Activated CD8-positive, alpha-beta memory T cell treated with anti-CD3 and anti-CD28 coated beads, Interleukin-2, amount 50 U/mL, for 4 hours (primary cell): Measurements from ENCODE around the gene PPP2R2D.
"Not testable (repeated sequence)": the region's sequence is repeated elsewhere in the genome, so short reads cannot be mapped to it uniquely, and the experiment has no call there.

Experiments used
- DNase-seq: peaks from one replicate; pipeline ENCODE4 v3.0.0-alpha.2; 2020

The PPP2R2D gene

DNA sequence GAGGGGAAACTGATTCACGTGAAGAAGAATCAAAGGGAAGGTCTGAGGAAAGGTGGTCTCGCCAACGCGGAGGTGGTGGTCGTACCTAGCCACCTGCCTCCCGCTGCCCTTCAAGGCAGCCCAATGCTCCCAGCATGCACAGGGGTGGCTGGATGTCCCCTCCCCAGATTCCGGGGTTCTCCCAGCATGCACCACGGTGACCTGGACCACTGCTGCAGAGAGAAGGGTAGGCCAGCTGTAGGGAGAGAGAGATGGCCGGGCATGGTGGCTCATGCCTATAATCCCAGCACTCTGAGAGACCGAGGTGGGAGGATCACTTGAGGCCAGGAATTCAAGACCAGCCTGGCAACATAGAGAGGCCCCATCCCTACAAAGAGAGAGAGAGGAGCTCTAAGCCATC lies 32.4 kb upstream of the PPP2R2D start:
- no peak for DNase-seq

DNA sequence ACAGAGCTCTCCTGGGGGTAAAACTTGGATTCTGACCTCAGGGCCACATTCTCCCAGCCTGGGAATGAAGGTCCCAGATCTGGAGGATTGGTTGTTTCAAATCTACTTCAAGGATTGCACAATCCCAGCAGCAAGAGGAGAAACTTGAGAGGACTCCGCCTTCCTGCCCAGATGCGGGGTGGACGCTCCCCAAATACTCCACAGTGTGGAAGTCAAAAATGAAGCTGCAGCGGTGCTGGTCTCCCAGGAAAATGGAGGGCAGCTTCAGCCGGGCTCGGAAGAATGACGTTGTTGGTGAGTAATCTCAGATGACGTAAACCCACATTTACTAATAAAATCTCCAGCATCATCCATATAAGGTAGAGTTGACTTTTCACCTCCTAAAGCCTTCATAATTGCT lies 31.5 kb upstream of the PPP2R2D start:
- DNase-seq, result no peak

DNA sequence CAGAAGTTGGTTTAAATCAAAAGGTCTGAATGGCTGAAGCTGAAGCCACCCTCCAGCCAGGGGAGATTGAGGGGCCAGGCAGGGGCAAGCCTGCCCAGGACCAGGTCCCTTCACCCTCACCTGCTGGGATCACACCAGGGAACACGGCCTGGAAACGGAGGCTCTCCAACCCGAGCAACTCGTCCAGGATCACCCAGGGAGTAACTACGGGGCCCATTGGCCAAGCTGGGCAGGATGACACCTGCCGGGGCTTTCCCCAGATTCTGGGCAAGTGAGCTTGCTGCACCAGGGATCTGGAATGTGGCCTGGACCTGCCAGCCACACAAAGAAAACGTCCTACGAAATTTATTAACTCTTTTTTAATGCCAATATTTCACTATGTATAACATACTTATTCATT lies 30.4 kb upstream of the PPP2R2D start:
- no peak for DNase-seq

DNA sequence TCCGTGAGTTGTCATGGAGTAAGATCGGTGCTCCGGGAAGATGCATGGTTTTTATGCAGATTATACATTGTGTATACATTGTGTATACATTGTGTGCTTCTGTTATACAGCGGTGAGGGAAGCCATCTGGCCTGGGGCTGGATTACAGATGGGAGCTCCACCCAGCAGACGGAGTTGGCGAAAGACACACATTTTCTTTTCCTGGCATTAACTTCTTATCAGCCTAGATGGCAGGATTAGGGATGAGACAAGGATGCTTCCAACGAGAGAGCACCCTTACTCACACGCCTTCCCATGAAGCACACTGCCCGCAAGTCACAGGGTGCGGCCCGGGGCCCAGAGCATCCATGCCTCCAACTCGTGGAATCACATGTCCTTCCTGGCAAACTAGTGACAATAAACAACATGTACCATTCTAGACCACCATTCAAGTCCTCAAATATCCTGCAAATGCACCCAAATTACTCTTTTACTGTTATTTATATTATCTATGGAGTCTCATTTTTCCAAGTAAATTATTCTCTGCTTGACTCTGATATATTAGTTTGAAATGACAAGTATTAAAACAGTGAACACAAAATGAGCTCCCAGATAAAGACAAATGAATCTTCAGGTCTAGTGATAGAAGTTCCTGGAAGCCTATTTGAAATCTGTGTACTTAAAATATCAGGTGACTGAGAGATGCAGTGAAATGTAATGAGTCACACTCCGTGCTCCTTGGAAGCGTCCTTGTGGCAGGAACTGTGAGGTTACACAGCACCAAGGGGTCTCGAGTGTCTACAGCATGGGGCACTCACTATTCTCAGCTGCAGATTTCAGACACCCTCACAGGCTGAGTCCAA lies 29.8 kb upstream of the PPP2R2D start:
- no peak for DNase-seq

DNA sequence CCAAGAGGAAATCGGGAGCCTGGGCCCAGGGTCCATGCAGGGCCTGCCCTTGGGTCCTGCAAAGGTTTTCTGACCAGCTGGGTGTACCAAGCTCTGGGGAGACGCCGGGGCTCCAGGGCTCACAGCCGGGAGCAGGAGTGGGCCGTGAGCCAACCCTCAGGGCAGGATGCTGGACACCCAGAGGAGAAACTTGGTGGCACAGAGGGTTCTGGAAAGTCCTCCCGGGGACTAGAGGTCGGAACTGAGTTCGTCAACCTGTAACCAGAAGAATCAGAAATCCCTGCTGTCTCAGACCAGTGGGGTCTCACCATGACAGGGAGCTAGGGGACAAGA lies 29.2 kb upstream of the PPP2R2D start:
- no peak for DNase-seq

DNA sequence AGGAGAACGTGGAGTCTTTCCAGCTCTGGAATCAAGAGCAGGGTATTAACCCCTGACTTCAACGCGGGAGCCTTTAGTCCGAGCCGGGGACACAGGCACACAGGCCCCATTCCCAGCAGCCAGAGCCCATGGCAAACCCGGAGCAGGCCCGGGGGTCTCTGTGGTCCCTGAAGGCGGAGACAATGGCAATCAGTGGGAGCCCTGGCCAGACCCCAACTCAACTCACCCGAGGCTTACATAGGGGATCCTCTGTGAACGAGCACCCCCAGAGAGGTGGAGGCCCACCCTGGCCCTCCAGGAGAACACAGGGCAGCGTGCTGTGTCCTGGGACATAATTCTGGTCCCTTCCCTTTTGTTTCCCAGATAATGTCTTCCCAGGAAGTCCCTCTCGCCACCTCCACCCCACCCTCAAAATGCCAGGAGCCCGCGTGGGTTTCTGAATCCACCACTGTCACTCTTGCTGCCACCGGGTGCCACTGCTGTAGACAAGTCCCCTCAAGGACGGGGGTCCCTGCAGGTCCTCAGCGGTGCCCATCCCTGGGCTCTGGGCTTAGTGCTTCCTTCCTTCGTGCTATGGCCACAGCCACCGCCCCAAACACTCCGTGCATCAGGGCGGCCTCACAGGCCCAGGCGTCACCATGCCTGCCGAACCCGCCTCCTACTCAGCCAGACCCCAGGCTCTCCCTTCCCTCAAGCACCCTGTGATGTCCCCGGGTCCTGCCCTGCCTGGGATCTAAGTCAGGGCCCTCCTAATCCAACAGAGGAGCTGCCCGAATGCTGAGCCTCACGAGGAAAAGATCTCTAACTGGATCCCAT lies 28.6 kb upstream of the PPP2R2D start:
- DNase-seq, result no peak

DNA sequence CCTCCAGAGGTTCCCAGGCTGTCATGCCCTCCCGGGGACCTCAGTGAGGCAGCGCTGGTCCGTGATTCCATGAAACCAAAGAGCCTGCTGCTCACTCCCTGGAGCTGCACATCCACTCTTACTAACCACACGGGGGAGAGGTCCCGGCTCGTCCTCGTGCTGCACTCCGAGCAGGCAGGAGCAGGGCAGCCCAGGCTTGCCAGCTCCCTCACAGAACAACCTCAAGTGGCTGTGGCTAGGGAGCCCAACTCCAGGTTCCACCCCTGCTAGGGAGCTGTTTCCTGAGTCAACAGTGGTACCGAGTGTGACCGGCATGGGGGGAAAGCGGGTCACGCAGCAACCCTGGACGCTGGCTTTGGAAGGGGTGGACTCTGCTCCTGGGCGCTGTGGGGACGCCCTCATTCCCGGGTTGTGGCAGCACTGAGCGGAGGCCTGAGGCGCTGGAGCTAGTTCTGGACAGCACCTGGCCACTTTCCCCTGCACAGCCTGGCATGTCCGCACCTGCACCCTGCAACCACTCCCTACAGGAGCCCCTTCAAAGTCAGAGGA lies 27.9 kb upstream of the PPP2R2D start:
- no peak for DNase-seq

DNA sequence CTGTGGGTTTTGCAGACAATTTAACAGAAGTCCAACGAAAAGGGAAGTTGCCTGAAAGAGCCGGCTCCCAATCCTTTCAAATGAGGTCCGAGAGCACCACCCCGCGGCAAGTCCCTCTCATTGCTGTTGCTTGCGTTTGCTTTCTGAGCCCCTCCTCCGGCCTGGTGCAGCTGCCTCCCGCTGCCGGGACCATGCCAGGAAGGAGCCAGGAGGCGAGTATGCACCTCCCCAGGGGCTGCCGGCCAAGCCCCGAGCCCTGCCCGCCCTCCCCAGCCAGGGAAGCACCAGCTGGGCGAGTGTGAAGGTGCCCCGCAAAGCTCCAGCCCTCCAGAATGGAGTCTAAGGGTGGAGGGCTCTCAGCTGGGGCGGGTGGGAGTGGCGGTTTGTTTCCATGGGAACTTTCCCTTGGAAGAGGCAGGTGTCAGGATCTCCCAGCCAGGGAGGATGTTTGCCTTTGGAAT lies 25.8 kb upstream of the PPP2R2D start:
- DNase-seq, result peak; percentile 42

DNA sequence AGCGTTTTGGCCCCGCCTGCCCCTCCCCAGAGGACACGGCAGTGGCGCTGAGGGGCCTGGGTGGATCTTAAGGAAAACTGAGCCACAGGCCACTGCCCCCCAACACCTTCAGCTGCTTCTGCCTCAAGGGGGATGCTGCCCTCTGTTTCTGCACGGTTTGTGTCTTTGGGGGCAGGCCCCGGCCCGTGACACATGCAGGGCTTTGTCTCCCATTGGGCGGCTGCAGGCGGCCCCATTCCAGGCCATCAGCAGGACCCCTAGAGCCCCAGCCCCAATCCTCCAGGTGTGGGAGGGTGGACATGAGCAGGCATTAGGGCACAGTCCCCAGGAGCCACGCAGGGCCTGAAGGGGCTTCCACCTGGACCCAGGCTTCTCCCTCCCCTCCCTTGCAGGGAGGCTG lies 25.3 kb upstream of the PPP2R2D start:
- DNase-seq, result no peak

DNA sequence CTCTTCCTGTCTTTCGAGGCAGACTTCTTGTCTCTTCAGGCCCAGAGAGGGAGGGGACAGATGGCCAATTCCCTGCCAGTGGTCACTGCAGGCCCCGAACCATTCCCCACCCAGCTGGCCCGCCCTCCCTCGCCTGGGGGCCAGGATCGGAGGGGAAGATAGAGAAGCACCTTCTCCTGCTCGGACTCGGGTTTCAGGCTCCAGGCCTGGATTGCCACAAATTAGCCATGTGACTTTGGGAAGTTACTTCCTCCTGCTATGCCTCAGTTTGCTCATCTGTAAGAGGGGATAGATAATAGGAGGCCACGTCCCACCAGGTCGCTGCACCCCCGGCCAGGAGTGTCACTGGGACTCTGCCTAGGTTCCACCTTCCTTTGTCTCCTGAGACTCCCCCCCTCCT lies 24.8 kb upstream of the PPP2R2D start:
- no peak for DNase-seq

DNA sequence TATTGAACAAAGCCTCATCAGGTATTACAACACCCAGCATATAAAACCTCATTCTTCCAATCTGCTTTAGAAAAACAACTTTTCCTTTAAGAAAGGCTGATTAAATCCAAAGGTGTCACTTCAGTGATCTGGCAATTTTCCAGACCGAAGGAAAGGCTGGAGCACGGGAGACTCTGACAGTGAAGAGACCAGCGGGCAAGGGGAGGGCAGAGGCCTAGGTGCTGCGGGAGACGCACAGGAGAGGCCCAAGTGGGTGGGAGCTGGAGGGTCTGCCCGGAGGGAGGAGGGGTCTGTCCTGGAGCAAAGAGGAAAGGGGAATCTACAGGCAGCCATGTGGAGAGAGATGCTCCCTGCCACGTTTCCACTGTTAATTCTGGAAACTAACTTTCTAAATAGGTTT lies 24.3 kb upstream of the PPP2R2D start:
- no peak for DNase-seq

DNA sequence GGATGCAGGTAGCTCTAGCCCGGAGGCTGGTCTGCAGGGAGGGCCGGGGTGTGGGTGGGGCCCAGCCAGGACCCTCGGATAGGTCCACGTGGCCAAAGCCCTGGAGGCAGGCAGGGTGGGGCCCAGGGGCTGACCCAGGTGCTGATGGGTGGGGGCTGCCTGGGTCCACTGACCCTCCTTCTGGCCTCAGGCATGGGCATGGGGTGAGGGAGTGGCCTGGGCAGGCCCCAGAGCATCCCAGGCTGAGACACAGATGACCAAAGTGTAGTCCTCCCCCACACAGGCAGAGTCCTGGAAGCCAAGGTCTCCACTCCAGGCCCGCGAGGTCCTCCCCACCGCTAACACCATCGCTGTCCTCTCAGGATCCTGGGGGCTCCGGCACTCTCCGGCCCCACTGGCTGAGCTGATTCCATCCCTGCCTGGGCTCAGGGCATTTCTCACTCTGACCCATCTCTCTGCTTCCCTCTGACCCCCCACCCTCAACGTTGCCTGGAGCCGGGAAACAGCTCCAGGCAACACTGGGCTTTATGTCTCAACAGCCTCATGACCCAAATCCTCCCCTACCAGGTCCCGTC lies 20.7 kb upstream of the PPP2R2D start:
- DNase-seq, result no peak

DNA sequence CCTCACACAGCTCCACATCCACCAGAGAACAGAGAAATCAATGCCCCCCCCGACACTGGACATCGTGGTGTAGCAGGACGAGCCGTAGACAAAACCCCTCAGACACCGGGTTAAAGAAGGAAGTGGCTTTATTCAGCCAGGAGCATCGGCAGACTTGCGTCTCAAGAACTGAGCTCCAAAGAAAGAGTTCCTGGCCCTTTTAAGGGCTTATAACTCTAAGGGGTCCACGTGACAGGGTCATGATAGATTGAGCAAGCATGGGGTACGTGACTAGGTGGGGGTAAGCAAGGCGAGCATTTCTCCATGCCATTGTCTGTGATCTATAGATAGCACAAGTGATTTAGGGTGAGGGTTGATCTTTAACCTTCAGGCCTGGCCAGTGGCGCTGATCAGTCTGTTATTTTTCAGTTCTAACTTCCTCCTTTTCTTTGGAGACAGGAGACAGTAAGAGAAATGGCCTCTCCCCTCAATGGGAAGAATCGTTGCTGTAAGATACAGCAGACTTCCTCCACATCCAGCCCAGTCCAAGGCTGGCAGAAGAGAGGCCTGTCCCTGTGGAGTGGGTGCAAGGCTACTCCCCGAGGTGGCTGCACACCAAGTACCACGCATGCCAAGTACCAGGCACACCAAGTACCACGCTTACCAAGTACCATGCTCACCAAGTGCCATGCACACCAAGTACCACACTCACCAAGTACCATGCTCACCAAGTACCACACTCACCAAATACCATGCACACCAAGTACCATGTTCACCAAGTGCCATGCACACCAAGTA lies 19.5 kb upstream of the PPP2R2D start:
- DNase-seq, result no peak

DNA sequence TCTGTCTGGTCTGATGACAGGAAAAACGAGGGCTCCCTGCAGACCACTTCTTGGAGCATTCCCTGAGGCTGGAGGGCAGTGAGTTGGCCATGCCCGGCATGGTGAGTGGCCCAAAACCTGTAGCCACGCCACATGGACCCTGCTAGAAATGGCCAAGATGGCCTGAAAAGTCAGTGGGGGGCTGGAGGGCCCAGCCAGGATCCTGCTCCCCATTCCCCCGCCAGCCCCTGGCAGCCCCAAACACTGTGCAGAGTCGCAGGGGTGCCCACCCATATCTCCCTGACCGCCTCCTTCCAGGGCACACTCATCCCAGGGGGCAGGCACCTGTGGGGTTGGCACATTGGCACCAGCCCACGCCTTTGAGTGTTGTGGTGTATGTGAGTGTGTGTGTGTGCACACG lies 18.7 kb upstream of the PPP2R2D start:
- DNase-seq, result no peak

DNA sequence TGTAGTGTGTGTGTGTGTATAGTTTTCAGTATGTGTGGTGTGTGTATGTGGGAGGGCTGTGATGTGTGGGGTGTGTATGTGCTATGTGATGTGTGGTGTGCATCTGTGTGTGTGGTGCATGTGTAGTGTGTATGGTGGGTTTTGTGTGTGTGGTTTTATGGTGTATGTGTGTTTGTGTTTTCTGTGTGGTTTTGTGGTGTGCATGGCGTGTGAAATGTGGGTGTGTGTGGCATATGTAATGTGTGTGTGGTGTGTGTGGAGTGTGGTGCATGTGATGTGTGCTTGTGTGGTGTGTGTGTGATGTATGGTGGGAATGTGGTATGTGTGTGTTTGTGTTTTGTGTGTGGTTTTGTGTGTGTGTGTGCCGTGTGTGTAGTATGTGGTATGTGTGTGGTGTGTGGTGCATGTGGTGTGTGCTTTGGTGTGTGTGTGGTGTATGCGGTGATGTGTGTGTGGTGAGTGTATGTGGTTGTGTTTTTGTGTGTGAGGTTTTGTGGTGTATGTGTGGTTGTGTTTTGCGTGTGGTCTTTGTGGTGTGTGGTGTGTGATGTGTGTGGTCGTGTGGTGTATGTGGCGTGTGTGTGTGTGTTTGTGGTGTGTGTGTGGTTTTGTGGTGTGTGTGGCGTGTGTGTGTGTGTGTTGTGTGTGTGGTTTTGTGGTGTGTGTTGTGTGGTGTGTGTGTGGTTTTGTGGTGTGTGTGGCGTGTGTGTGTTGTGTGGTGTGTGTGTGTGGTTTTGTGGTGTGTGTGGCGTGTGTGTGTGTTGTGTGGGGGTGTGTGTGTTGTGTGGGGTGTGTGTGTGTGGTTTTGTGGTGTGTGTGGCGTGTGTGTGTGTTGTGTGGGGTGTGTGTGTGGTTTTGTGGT lies 18.0 kb upstream of the PPP2R2D start:
- DNase-seq, result no peak

DNA sequence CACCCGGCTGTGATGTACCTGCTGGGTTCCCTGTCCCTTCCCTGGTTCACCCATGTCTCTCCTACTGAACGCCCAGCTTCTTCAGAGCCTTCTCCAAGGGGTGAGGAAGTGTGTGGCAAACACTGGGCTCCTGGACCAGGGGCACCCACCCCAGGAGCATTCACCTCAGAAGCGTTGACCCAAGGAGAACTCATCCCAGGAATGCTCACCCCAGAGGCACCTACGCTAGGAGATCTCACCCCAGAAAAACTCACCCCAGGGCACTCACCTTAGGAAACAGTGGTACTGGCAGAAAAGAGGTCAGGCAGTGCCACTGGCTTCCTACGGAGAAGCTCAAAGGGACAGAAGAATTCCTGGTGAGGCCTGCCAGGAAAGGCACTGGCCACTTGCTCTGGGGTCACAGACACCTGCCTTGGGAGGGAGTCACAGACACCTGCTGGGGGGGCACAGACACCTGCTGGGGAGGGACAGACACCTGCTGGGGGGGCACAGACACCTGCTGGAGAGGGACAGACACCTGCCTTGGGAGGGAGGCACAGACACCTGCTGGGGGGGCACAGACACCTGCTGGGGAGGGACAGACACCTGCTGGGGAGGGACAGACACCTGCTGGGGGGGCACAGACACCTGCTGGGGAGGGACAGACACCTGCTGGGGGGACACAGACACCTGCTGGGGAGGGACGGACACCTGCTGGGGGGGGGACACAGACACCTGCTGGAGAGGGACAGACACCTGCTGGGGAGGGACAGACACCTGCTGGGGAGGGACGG lies 17.0 kb upstream of the PPP2R2D start:
- not testable (repeated sequence) for DNase-seq

DNA sequence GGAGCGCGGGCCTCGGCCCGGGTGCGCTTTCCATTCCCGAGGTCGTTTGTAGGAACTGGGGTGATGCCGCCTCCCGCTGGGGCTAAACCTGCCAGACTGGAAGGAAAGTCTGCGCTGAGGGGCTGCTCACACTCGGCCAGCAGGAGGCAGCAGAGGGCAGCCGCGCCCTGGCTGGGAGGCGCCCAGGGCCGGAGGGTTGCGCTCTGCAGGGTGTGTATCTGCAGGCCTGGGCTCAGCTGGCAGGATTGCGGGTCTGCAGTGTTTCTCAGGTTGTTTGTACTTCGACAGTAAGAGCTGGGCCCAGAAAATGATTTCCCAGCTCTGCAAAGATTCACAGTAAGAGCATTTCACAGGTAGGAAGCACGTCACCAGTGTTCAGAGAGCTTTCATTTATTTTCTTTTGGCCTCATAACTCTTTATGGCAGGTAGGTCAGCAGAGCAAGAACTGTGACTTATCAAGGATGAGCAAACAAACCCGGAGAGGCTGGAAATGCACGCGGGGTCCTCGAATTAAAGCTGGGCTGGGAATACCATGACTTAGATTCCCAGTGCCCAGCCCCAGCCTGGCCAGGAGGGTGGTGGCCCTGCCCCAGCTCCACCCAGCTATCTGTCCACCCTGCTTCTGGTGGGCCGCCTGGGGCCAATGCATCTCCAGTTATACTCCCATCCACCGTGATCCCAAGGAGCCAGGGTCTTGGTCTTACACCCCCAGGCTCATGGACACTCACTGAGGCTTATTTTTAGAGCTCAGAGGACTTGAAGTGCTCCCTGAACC lies 15.2 kb upstream of the PPP2R2D start:
- DNase-seq, result peak; percentile 86

DNA sequence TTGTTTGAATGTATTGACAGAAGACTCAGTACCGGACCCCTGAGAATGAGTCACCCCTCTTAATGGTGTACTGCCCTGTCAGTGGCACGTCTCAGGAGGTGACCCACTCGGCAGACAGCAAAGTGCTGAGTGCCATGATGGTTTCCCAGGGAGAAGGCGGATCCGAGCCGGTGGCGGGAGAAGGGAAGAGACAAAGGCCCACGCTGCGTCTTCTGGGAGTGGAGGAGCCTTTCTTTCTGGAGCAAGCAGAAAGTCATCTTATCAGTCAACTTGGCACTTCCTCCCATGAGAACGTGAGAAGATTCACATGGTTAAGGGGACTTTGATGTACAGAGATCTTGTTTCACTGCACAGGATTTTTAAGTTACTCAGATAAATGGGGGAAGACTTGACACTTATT lies 14.6 kb upstream of the PPP2R2D start:
- DNase-seq, result no peak

DNA sequence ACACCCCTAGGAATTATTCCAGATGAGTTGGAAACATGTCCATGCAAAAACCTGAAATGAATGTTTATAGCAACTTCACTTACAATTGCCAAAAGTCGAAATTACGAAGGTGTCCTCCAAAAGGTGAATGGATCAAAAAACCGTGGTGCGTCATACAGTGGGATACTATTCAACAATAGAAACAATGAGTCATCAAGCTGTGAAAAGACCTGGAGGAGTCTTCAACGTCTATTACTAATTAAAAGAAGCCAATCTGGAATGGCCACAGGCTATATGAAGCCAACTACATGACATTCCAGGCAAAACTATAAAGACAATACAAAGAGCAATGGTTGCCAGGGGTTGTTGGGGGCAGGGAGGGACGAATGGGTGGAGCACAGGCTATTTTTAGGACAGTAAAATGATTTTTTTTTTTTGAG lies 12.6 kb upstream of the PPP2R2D start:
- no peak for DNase-seq

DNA sequence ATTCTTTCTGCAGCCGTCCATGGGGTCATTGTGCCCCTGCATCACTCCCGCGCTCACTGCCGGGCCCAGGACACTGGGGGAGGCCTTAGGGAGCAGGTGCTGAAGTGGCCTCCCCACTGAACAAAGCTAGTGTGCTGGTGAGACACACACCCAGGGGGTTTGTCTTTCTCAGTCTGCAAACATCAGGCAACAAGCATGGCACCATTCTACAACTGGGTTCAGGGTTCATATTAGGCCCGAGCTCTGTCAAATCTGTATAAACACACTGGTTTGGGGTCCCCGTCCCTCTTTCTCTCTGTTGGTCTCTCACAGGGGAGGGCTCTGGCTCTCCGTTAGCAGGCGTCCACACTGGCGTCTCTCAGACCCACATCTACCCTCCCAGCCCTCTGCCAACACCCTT lies 11.1 kb upstream of the PPP2R2D start:
- DNase-seq, result no peak
